H1 (cell line): ENCODE results near the gene TRIM65. TPM values are rescaled to one million over a fixed set of nuclear protein-coding genes. Genes with fewer than 3 reads are reported as not detected.

Source experiments
- ASH2L ChIP-seq: fragments of 200-600, 300-600 bp; sonication (generic); IDR thresholded peaks from one replicate; pipeline ENCODE4 v1.7.1; 2017; ENCODE audit warnings: low read length
- KDM5A ChIP-seq: fragments of 200-600 bp; IDR thresholded peaks from 2 replicates; pipeline ENCODE4 v1.7.1; 2012; ENCODE audit warnings: mild to moderate bottlenecking, low read length, inconsistent platforms, mixed read lengths
- RBBP5 ChIP-seq: IDR thresholded peaks from 2 replicates; pipeline ENCODE4 v1.7.1; 2012; ENCODE audit warnings: low read depth, mild to moderate bottlenecking, inconsistent platforms, low read length, moderate library complexity, borderline replicate concordance
- RNF2 ChIP-seq: fragments of 200-900, 300-1000 bp; sonication (generic); IDR thresholded peaks from 2 replicates; pipeline ENCODE4 v1.7.1; 2016; ENCODE audit warnings: borderline replicate concordance, low read depth, mild to moderate bottlenecking, antibody characterized with exemption, low read length; ENCODE audit not compliant: poor library complexity, severe bottlenecking; ENCODE audit errors: missing control alignments
- polyA plus RNA-seq, 7 experiments: library from polyadenylated mRNA; depleted of rRNA in 3 of 7; stranded (reverse) in 5 of 7; unstranded in 2 of 7; fragments of >200 nt in 5 of 7; fragments of 200-250 nt in 2 of 7; gene quantifications; 1 replicate in 5 of 7; 2 replicates in 1 of 7; 4 replicates in 1 of 7; pipeline versions ENCODE4 v1.2.1 to v1.2.3, GENCODE V29; 2011 to 2013; ENCODE audit warnings: missing spikeins in 2 of 7, mixed read lengths in 2 of 7
- total RNA-seq: library from RNA; stranded (reverse); fragmentation: NEBNext Ultra II Directional; extraction: Animal tissue kit (Norgen Biotek cat#: 25700); gene quantifications from 2 replicates; pipeline ENCODE4 v1.2.1, GENCODE V29; 2021
- TF ChIP-seq, protein P1 (sequence below): IDR thresholded peaks from 2 replicates; pipeline ENCODE4 v1.6.1; 2012; ENCODE audit warnings: inconsistent platforms
- TF ChIP-seq, protein P2 (sequence below): IDR thresholded peaks from 2 replicates; pipeline ENCODE4 v1.6.1; 2012; ENCODE audit warnings: inconsistent platforms

TRIM65 gene
- total and polyA plus RNA-seq, 2 of the 8 experiments (the other 6 are each of a cell fraction or from before 2014, with no cell fraction given) = 21.2 to 48.6 TPM

DNA sequence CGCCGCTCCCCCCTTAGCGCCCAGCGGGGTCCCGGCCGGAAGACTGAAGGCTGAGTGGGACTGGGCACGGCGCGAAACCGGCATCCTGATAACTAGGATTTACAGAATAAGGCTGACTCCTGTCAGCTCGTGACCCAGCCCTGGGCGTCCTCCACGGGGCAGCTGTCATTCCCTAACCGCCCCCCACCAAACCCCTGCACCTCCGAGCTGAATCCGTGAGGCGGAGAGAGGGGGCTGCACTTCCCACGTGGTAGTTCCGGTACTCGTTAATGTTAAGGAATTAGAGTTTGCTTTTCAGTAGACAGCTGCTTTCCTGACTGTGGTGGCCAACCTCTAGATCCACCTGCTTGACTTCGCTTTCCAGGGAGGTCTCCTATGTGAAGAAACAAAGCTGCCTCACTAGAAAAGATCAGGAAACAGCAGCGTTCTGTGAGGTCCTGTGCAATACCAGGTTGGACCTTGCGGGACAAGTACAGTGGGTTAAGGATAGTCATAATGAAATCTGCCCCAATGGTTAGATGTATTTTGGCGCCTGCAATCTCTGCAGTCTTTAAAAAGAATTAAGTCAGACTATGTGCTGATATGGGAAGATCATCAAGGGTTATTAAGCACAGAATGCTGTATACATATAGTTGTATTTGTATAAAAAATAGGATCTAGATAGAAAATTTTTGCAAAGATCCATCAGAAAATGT is 40.5 kb downstream of the TRIM65 start (continued):
- no peak for TF ChIP-seq RNF2
- TF ChIP-seq RBBP5 = no peak
- no peak for TF ChIP-seq KDM5A
- TF ChIP-seq ASH2L = peak; percentile 81
- TF ChIP-seq, protein P1, sequence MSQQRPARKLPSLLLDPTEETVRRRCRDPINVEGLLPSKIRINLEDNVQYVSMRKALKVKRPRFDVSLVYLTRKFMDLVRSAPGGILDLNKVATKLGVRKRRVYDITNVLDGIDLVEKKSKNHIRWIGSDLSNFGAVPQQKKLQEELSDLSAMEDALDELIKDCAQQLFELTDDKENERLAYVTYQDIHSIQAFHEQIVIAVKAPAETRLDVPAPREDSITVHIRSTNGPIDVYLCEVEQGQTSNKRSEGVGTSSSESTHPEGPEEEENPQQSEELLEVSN = no peak
- TF ChIP-seq, protein P2, sequence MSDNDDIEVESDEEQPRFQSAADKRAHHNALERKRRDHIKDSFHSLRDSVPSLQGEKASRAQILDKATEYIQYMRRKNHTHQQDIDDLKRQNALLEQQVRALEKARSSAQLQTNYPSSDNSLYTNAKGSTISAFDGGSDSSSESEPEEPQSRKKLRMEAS = peak; percentile 60
